Esophagus muscularis mucosa (tissue), 4 donors: ENCODE data around the gene TTC7B. TPM values are rescaled to one million over a fixed set of nuclear protein-coding genes. Genes with fewer than 3 reads are reported as not detected.

ENCODE experiments used
- DNase-seq: peaks from one replicate; pipeline ENCODE4 v3.0.0-alpha.2; 2017; ENCODE audit errors: extremely low spot score
- H3K27ac ChIP-seq, 4 donors: fragments of 200-600 bp; sonication (generic); replicated peaks in 1 of 4; 1 replicate in 3 of 4; 2 replicates in 1 of 4; pipeline ENCODE4 v1.5.1; 2016 to 2019; ENCODE audit warnings: mild to moderate bottlenecking in 1 of 4
- H3K27me3 ChIP-seq, 4 donors: fragments of 200-600 bp; sonication (generic); one replicate each; pipeline versions ENCODE4 v1.5.1 to v1.6.0; 2016 to 2019
- H3K36me3 ChIP-seq, 4 donors: fragments of 200-600 bp; sonication (generic); one replicate each; pipeline ENCODE4 v1.5.1; 2016 to 2019
- H3K4me1 ChIP-seq, 4 donors: fragments of 200-600 bp; sonication (generic); one replicate each; pipeline ENCODE4 v1.5.1; 2016 to 2019
- H3K4me3 ChIP-seq, 4 donors: fragments of 200-600 bp; sonication (generic); 1 replicate in 2 of 4; 2 replicates in 2 of 4; pipeline ENCODE4 v1.5.1; 2016 to 2019; ENCODE audit warnings: mild to moderate bottlenecking in 4 of 4, moderate library complexity in 1 of 4
- H3K9me3 ChIP-seq, 4 donors: fragments of 200-600 bp; sonication (generic); 1 replicate in 3 of 4; 2 replicates in 1 of 4; pipeline ENCODE4 v1.5.1; 2016 to 2019
- CTCF ChIP-seq, 3 experiments: fragments of 200-600 bp in 2 of 3; fragments of 450-650 bp in 1 of 3; sonication (generic) in 2 of 3; IDR thresholded peaks; one replicate each; pipeline ENCODE4 v1.5.1; 2017 to 2019; ENCODE audit warnings: antibody characterized with exemption in 3 of 3, mild to moderate bottlenecking in 2 of 3, moderate library complexity in 1 of 3
- EP300 ChIP-seq: sonication (generic); formaldehyde crosslinking; IDR thresholded peaks from one replicate; pipeline ENCODE4 v1.6.1; 2017; ENCODE audit warnings: antibody characterized with exemption
- POLR2A ChIP-seq: fragments of 450-650 bp; IDR thresholded peaks from one replicate; pipeline ENCODE4 v1.6.1; 2017; ENCODE audit warnings: antibody characterized with exemption, moderate library complexity, mild to moderate bottlenecking, low read depth
- POLR2AphosphoS5 ChIP-seq, 2 donors: sonication (generic); formaldehyde crosslinking; IDR thresholded peaks; one replicate each; pipeline ENCODE4 v1.6.1; 2017; ENCODE audit warnings: antibody characterized with exemption in 2 of 2
- WGBS: methylation state at CpG from one replicate; pipeline ENCODE4 v1.1.5; 2018; 5-methylcytosine and 5-hydroxymethylcytosine counted together
- intact Hi-C: fragments of 100-400 bp; cut with DNase I; formaldehyde crosslinking; loops from one replicate; pipeline ENCODE4 v1.15.1; 2023
- total RNA-seq, 4 donors: library from RNA; depleted of rRNA; stranded (reverse); fragments of >200 nt; gene quantifications; one replicate each; pipeline versions ENCODE4 v1.1.0 to v1.2.1, GENCODE V29; 2016

The TTC7B gene
- total RNA-seq, 4 donors from 2014 or later, result 54.4 to 148 (median 113) TPM

DNA sequence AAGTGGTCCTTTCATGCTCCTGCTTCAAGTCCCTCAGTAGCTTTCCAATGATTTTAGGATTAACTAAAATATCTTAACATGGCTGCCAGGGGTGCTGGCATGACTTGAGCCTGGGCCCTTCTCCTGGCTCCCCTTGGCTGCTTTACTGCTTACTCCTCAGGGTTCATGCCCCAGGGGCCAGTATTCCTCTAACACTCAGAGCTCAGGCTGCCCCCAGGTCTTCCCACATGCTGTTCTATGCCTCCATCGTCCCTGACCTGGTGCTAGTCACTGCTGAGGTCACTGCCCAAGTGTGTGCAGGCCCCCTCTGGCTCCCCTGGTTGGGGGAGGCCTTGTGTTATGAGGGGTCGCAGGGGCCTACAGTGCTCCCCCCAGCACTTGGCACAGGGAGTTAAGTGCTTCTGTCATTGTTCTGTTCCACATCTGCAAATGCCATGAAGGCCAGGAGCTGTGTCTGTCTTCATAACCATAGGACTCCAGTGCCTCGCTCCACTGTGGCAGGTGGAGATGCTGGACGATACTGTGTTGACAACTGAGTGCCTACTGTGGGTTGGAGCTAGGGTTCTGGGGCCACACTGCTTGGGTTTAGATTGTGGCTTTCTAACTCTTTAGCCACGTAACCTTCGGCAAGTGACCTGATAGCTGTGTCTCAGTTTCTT lies 228.8 kb downstream of the TTC7B start:
- Histone ChIP-seq H3K36me3 (peaks cover 5 to 66% (median 31%) of the 10 kb centered on the region in 4 donors), H3K27ac (no peak overlapping the region), H3K27me3 (no peaks in the 10 kb centered on the region), H3K4me3 (no peak overlapping the region), H3K4me1 (peaks cover 0 to 9% (median 0%) of the 10 kb centered on the region in 4 donors), H3K9me3 (no peaks in the 10 kb centered on the region)
- DNase-seq, result no peak
- 91% methylated on average over 6 of the region's 6 CpGs for WGBS
- TF ChIP-seq CTCF (IDR thresholded peaks at IDR 0.05) (no peak), POLR2AphosphoS5 (IDR thresholded peaks at IDR 0.05) (no peak)
- intact Hi-C loops, result no loop called here

DNA sequence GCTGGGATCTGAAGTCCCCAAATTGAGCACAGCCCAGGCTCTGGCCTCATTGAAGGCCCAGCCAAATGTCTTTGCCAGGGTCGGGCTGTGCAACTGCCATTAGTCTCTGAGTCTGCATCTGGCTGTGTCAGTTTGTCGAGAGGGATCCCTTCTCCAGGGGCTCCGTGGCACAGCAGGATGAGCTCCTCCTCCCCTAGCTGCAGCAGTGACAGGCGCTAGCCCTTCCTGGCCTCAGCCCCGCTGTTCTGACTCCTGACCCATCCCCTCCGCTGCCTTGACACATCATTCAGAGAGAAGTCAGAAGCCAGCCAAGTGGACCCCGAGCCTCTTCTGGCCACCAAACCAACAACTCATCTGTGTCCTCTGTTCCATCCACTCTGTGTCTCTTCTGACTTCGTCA lies 231.1 kb downstream of the TTC7B start:
- WGBS, result 85% methylated on average over 8 of the region's 8 CpGs
- Histone ChIP-seq H3K9me3 (no peaks in the 10 kb centered on the region), H3K36me3 (peaks cover 5 to 43% (median 22%) of the 10 kb centered on the region in 4 donors), H3K27me3 (no peaks in the 10 kb centered on the region), H3K4me1 (peaks cover 0 to 9% (median 8%) of the 10 kb centered on the region in 4 donors), H3K4me3 (no peak overlapping the region), H3K27ac (no peak overlapping the region)
- intact Hi-C loops, result no loop called here
- no peak for DNase-seq
- TF ChIP-seq EP300 (no peak), CTCF (IDR thresholded peaks at IDR 0.05) (no peak), POLR2A (no peak), POLR2AphosphoS5 (IDR thresholded peaks at IDR 0.05) (no peak)

- 95% methylated on average over 11 of the region's 12 CpGs for WGBS
- DNase-seq, result no peak
- Histone ChIP-seq H3K36me3 (peaks cover 5 to 40% (median 18%) of the 10 kb centered on the region in 4 donors), H3K4me3 (no peak overlapping the region), H3K27me3 (no peaks in the 10 kb centered on the region), H3K4me1 (peaks cover 0 to 12% (median 8%) of the 10 kb centered on the region in 4 donors), H3K9me3 (no peaks in the 10 kb centered on the region), H3K27ac (no peak overlapping the region)
- intact Hi-C loops, result no loop called here
- TF ChIP-seq POLR2AphosphoS5 (IDR thresholded peaks at IDR 0.05) (no peak), POLR2A (no peak), EP300 (no peak), CTCF (IDR thresholded peaks at IDR 0.05) (no peak)
Observed at GRCh38 chr14:90583916-90584605, 232.2 kb downstream of the TTC7B start.

- WGBS, result 94% methylated on average over 4 of the region's 4 CpGs
- no peak for DNase-seq
- intact Hi-C loops, result no loop called here
- Histone ChIP-seq H3K27ac (no peak overlapping the region), H3K9me3 (no peaks in the 10 kb centered on the region), H3K27me3 (no peaks in the 10 kb centered on the region), H3K4me1 (peaks cover 4 to 16% (median 11%) of the 10 kb centered on the region in 4 donors), H3K4me3 (no peak overlapping the region), H3K36me3 (peaks cover 5 to 42% (median 21%) of the 10 kb centered on the region in 4 donors)
- TF ChIP-seq POLR2A, result no peak
- no peak for TF ChIP-seq EP300
- TF ChIP-seq POLR2AphosphoS5 (IDR thresholded peaks at IDR 0.05), result no peak
- no peak for TF ChIP-seq CTCF (IDR thresholded peaks at IDR 0.05)
Observed at GRCh38 chr14:90583427-90583826, 232.8 kb downstream of the TTC7B start.
